A549 (cell line): ENCODE data around the gene TRH. TPM values are rescaled to one million over a fixed set of nuclear protein-coding genes. Genes with fewer than 3 reads are reported as not detected.
A peak's percentile ranks its signal among the peaks of the same experiment; 100 is the strongest.

Experiments used
- ATAC-seq, 2 experiments: fragments of 200-7000 bp in 1 of 2; fragments of >200 bp in 1 of 2; cut with Nextera tagmentation in 1 of 2; cut with Tn5 transposase in 1 of 2; 3 replicates each; pipeline versions ENCODE4 v1.8.0 to v1.9.1; 2018 to 2020; ENCODE audit warnings: mild to moderate bottlenecking in 1 of 2, moderate library complexity in 1 of 2
- CTCF ChIA-PET: fragments of 300-600 bp; sonication (Branson Sonifier 250); formaldehyde crosslinking; extraction: SDS; loops from one replicate; lab custom pipeline; 2021; ENCODE audit warnings: antibody characterized with exemption, inconsistent platforms; lab: Yijun Ruan, JAX
- POLR2A ChIA-PET: fragments of 350-600 bp; formaldehyde crosslinking; extraction: SDS; loops from one replicate; lab custom pipeline; 2021; ENCODE audit warnings: antibody characterized with exemption, inconsistent platforms; lab: Yijun Ruan, JAX
- DNase-seq, 2 experiments: peaks; one replicate each; pipeline versions ENCODE4 v3.0.0 to v3.0.0-alpha.2; 2011 to 2016; ENCODE audit warnings: low read depth in 1 of 2, low spot score in 1 of 2
- FAIRE-seq: peaks from 2 replicates; lab custom pipeline; 2011; peaks lifted over from hg19 to GRCh38; lab: Jason Lieb, UNC
- H3K27ac ChIP-seq, 2 experiments: fragments of >200 bp; sonication (Bioruptor Twin); formaldehyde crosslinking; 3 replicates each; pipeline ENCODE4 v1.5.1; 2016 to 2017
- H3K4me1 ChIP-seq: fragments of >200 bp; sonication (Bioruptor Twin); formaldehyde crosslinking; 3 replicates; pipeline ENCODE4 v1.6.1; 2016
- H3K4me2 ChIP-seq: fragments of >200 bp; sonication (Bioruptor Twin); formaldehyde crosslinking; 3 replicates; pipeline ENCODE4 v1.6.1; 2016
- H3K4me3 ChIP-seq: fragments of >200 bp; sonication (Bioruptor Twin); formaldehyde crosslinking; 3 replicates; pipeline ENCODE4 v1.5.1; 2016
- H3K9me3 ChIP-seq: fragments of >200 bp; sonication (Bioruptor Twin); formaldehyde crosslinking; 3 replicates; pipeline ENCODE4 v1.6.1; 2016
- BHLHE40 ChIP-seq: IDR thresholded peaks from 2 replicates; pipeline ENCODE4 v1.6.1; 2012; ENCODE audit warnings: low read depth, low read length, inconsistent platforms
- CBX2 ChIP-seq: fragments of 200-600 bp; sonication (generic); IDR thresholded peaks from 2 replicates; pipeline ENCODE4 v1.6.1; 2016; ENCODE audit warnings: low read depth, mild to moderate bottlenecking, borderline replicate concordance
- EHMT2 ChIP-seq: fragments of 200-600 bp; sonication (generic); IDR thresholded peaks from 2 replicates; pipeline ENCODE4 v1.6.1; 2016; ENCODE audit warnings: antibody characterized with exemption, low read depth, mild to moderate bottlenecking, moderate library complexity
- ELK1 ChIP-seq: fragments of 150-350 bp; IDR thresholded peaks from 2 replicates; pipeline ENCODE4 v1.6.1; 2014; ENCODE audit warnings: low read depth, mild to moderate bottlenecking, low read length
- ESRRA ChIP-seq: fragments of 150-350 bp; IDR thresholded peaks from 2 replicates; pipeline ENCODE4 v1.6.1; 2014; ENCODE audit warnings: mild to moderate bottlenecking, low read length, borderline replicate concordance
- HDAC2 ChIP-seq: fragments of 200-600 bp; sonication (generic); IDR thresholded peaks from 2 replicates; pipeline ENCODE4 v1.6.1; 2016
- HES2 ChIP-seq: fragments of >200 bp; sonication (Bioruptor Twin); formaldehyde crosslinking; IDR thresholded peaks from 2 replicates; pipeline ENCODE4 v1.6.1; 2016
- HOXB13 ChIP-seq: fragments of 250-450 bp; sonication (Bioruptor Pico); IDR thresholded peaks from 2 replicates; pipeline ENCODE4 v1.5.0; 2020; ENCODE audit warnings: low read depth, mild to moderate bottlenecking, moderate library complexity
- KDM1A ChIP-seq: fragments of 200-600 bp; sonication (generic); IDR thresholded peaks from 2 replicates; pipeline ENCODE4 v1.6.1; 2016; ENCODE audit warnings: low read depth, mild to moderate bottlenecking
- NPAS2 ChIP-seq: fragments of 250-450 bp; sonication (Bioruptor Pico); IDR thresholded peaks from 2 replicates; pipeline ENCODE4 v1.8.0; 2022; ENCODE audit warnings: mild to moderate bottlenecking, moderate library complexity, borderline replicate concordance
- POLR2A ChIP-seq: IDR thresholded peaks from 2 replicates; pipeline ENCODE4 v1.6.1; 2012; ENCODE audit warnings: mild to moderate bottlenecking, low read length
- REST ChIP-seq: fragments of 200-600 bp; sonication (generic); IDR thresholded peaks from 2 replicates; pipeline ENCODE4 v1.6.1; 2016; ENCODE audit warnings: antibody characterized with exemption, mild to moderate bottlenecking, moderate library complexity
- RNF2 ChIP-seq: fragments of 200-600 bp; sonication (generic); IDR thresholded peaks from 2 replicates; pipeline ENCODE4 v1.6.1; 2016; ENCODE audit warnings: low read depth, mild to moderate bottlenecking, antibody characterized with exemption, moderate library complexity, borderline replicate concordance
- SREBF2 ChIP-seq: fragments of 450-650 bp; IDR thresholded peaks from 2 replicates; pipeline ENCODE4 v1.6.1; 2014; ENCODE audit warnings: mild to moderate bottlenecking, moderate library complexity
- TFCP2L1 ChIP-seq: fragments of 250-450 bp; sonication (Bioruptor Pico); IDR thresholded peaks from 2 replicates; pipeline ENCODE4 v1.5.0; 2021; ENCODE audit warnings: mild to moderate bottlenecking
- ZFP36 ChIP-seq: fragments of 450-650 bp; IDR thresholded peaks from 2 replicates; pipeline ENCODE4 v1.6.1; 2014; ENCODE audit warnings: borderline replicate concordance; ENCODE audit not compliant: partially characterized antibody
- WGBS: methylation state at CpG from one replicate; pipeline ENCODE4 v1.1.6; 2017; ENCODE audit errors: missing lambda C conversion rate; 5-methylcytosine and 5-hydroxymethylcytosine counted together
- polyA plus RNA-seq, 4 experiments: library from polyadenylated mRNA; depleted of rRNA in 3 of 4; stranded (reverse); fragments of >200 nt; fragmentation: RNase III in 1 of 4; extraction: RNeasy Plus Mini Kit Qiagen cat#74134 plus additional on column Dnase treatment in 1 of 4; gene quantifications; 2 replicates in 3 of 4; 3 replicates in 1 of 4; pipeline ENCODE4 v1.2.3, GENCODE V29; 2011 to 2017
- TF ChIP-seq, protein P1 (sequence below): fragments of >200 bp; sonication (Bioruptor Twin); formaldehyde crosslinking; IDR thresholded peaks from 3 replicates; pipeline ENCODE4 v1.5.1; 2016
- TF ChIP-seq, protein P2 (sequence below): fragments of 450-650 bp; IDR thresholded peaks from 2 replicates; pipeline ENCODE4 v1.6.1; 2014; ENCODE audit warnings: antibody characterized with exemption
- TF ChIP-seq, protein P3 (sequence below): IDR thresholded peaks from 2 replicates; pipeline ENCODE4 v1.6.1; 2012; ENCODE audit warnings: low read depth, borderline replicate concordance

Gene TRH
- polyA plus RNA-seq, 2 of the 4 experiments (the other 2 are of a cell fraction), result not detected

GRCh38 chr3:129979905-129980304 lies 5.4 kb downstream of the TRH start:
- Histone ChIP-seq H3K4me1 (no peaks in the 10 kb centered on the region), H3K4me2 (no peak overlapping the region), H3K27ac (no peak overlapping the region), H3K4me3 (no peak overlapping the region), H3K9me3 (no peaks in the 10 kb centered on the region)
- no peak for DNase-seq
- ATAC-seq, result no peak
- TF ChIP-seq, protein P1, sequence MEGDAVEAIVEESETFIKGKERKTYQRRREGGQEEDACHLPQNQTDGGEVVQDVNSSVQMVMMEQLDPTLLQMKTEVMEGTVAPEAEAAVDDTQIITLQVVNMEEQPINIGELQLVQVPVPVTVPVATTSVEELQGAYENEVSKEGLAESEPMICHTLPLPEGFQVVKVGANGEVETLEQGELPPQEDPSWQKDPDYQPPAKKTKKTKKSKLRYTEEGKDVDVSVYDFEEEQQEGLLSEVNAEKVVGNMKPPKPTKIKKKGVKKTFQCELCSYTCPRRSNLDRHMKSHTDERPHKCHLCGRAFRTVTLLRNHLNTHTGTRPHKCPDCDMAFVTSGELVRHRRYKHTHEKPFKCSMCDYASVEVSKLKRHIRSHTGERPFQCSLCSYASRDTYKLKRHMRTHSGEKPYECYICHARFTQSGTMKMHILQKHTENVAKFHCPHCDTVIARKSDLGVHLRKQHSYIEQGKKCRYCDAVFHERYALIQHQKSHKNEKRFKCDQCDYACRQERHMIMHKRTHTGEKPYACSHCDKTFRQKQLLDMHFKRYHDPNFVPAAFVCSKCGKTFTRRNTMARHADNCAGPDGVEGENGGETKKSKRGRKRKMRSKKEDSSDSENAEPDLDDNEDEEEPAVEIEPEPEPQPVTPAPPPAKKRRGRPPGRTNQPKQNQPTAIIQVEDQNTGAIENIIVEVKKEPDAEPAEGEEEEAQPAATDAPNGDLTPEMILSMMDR, result no peak
- TF ChIP-seq POLR2A, result no peak
- no peak for TF ChIP-seq HES2
- no peak for TF ChIP-seq HDAC2
- no peak for TF ChIP-seq EHMT2
- no peak for TF ChIP-seq TFCP2L1 (CRISPR knock-in tag)
- TF ChIP-seq RNF2, result no peak
- TF ChIP-seq HOXB13 (CRISPR knock-in tag), result no peak
- CTCF ChIA-PET, result no interaction called here
- POLR2A ChIA-PET, result no interaction called here
- WGBS, result 69% methylated on average over 5 of the region's 5 CpGs
- FAIRE-seq, result no peak

GRCh38 chr3:129983561-129983960 lies 9.0 kb downstream of the TRH start:
- FAIRE-seq, result no peak
- 64% methylated on average over 6 of the region's 8 CpGs for WGBS
- TF ChIP-seq BHLHE40 (no peak), ZFP36 (no peak), ELK1 (no peak), HES2 (no peak), RNF2 (no peak), CBX2 (no peak), ESRRA (no peak), NPAS2 (no peak), SREBF2 (no peak)
- TF ChIP-seq, protein P2, sequence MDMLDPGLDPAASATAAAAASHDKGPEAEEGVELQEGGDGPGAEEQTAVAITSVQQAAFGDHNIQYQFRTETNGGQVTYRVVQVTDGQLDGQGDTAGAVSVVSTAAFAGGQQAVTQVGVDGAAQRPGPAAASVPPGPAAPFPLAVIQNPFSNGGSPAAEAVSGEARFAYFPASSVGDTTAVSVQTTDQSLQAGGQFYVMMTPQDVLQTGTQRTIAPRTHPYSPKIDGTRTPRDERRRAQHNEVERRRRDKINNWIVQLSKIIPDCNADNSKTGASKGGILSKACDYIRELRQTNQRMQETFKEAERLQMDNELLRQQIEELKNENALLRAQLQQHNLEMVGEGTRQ, result no peak
- TF ChIP-seq, protein P3, sequence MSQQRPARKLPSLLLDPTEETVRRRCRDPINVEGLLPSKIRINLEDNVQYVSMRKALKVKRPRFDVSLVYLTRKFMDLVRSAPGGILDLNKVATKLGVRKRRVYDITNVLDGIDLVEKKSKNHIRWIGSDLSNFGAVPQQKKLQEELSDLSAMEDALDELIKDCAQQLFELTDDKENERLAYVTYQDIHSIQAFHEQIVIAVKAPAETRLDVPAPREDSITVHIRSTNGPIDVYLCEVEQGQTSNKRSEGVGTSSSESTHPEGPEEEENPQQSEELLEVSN, result no peak
- H3K4me1 ChIP-seq, result no peaks in the 10 kb centered on the region
- POLR2A ChIA-PET, result no interaction called here
- no peaks in the 10 kb centered on the region for H3K9me3 ChIP-seq
- DNase-seq, result no peak
- CTCF ChIA-PET, result interaction anchor here (1.0 to 1.8 kb wide), 4 partner anchors 10 to 41 kb away, joined by 3 to 6 read pairs (median 4); no protein-coding TSS in a partner anchor
- no peak overlapping the region for H3K4me2 ChIP-seq
- no peak overlapping the region for H3K27ac ChIP-seq
- no peak for ATAC-seq
- H3K4me3 ChIP-seq, result no peak overlapping the region

DNA sequence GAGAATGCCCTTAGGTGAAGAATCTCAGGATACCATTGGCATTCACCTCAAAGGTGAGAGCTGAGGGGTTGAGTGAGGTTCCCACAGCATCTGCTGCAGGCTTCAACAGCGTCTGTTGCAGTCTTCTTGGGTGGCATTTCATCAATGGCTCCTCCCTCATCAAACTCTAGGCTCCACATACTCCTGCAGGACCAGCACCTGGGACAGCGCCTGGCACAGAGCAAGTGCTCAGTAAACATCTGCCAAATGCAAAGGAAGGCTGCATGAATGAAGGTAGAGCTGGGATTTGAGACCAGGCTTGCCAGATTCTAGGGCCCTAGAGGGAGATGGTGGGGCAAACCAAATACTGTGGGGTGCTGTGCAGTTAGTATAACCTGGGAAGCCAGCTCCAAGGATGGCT lies 9.6 kb downstream of the TRH start:
- ATAC-seq, result no peak; a peak in 1 of 6 replicates
- DNase-seq, result no peak

More for the DNA sequence above, 9.6 kb downstream of the TRH start:
- POLR2A ChIA-PET, result no interaction called here
- 86% methylated on average over 1 of the region's 2 CpGs for WGBS
- no peaks in the 10 kb centered on the region for H3K9me3 ChIP-seq
- TF ChIP-seq KDM1A (no peak), REST (peak; percentile 68)
- TF ChIP-seq, all 56 proteins: peak for 1
- Histone ChIP-seq H3K4me1 (no peaks in the 10 kb centered on the region), H3K4me3 (no peak overlapping the region), H3K27ac (no peak overlapping the region), H3K4me2 (no peak overlapping the region)
- no peak for FAIRE-seq
- CTCF ChIA-PET, result interaction anchor here (1.0 to 1.8 kb wide), 5 partner anchors 9 to 41 kb away, joined by 3 to 6 read pairs (median 3); no protein-coding TSS in a partner anchor
